GM12878 (cell line): ENCODE results near the gene CDKN1C.

Experiments
- ATF3 ChIP-seq: IDR thresholded peaks from 2 replicates; pipeline ENCODE4 v1.6.1; 2011; ENCODE audit warnings: low read depth, mild to moderate bottlenecking, low read length, moderate library complexity, borderline replicate concordance; ENCODE audit errors: extremely low read depth
- CTCF ChIP-seq, 3 experiments: IDR thresholded peaks in 2 of 3; conservative IDR thresholded peaks in 1 of 3; 2 replicates each; pipeline ENCODE4 v1.5.1; 2011; ENCODE audit warnings: low read depth in 3 of 3, low read length in 3 of 3, mild to moderate bottlenecking in 3 of 3, control low read depth in 2 of 3, moderate library complexity in 2 of 3, inconsistent platforms in 1 of 3, mixed read lengths in 1 of 3; ENCODE audit not compliant: control insufficient read depth in 2 of 3, insufficient read depth in 1 of 3; ENCODE audit errors: extremely low read depth in 1 of 3
- PAX5 ChIP-seq: IDR thresholded peaks from 2 replicates; pipeline ENCODE4 v1.6.1; 2011; ENCODE audit warnings: low read depth, low read length, borderline replicate concordance
- POLR2A ChIP-seq: IDR thresholded peaks from 2 replicates; pipeline ENCODE4 v1.6.1; 2011; ENCODE audit warnings: low read depth, mild to moderate bottlenecking, low read length
- STAT3 ChIP-seq: IDR thresholded peaks from 2 replicates; pipeline ENCODE4 v1.6.1; 2011; ENCODE audit warnings: low read depth, low read length, improper control_type of control experiment
- ZNF687 ChIP-seq: fragments of 450-650 bp; IDR thresholded peaks from 2 replicates; pipeline ENCODE4 v1.6.1; 2017; ENCODE audit warnings: mild to moderate bottlenecking, moderate library complexity

GRCh38 chr11:2931771-2932738, 46.5 kb upstream of the CDKN1C start:
- TF ChIP-seq ZNF687 (no peak), PAX5 (no peak), CTCF (IDR thresholded peaks at IDR 0.05 in 2 of 3, conservative IDR thresholded peaks at IDR 0.05 in 1 of 3; ENCODE audit: control insufficient read depth in 2 of 3, extremely low read depth in 1 of 3, insufficient read depth in 1 of 3, low read depth in 3 of 3, low read length in 3 of 3) (no peak), ATF3 (no peak), STAT3 (no peak), POLR2A (no peak)
